Measurements from ENCODE around the gene PDE6H.

The PDE6H gene

GRCh38 chr12:14949631-14950030 lies 23.2 kb upstream of the PDE6H start:
- TF ChIP-seq RARB (CRISPR knock-in tag; IDR thresholded peaks at IDR 0.05) (no peak), ZFP3 (CRISPR knock-in tag; IDR thresholded peaks at IDR 0.05) (no peak), ZC3H10 (CRISPR knock-in tag; IDR thresholded peaks at IDR 0.05) (no peak), OSR1 (CRISPR knock-in tag; IDR thresholded peaks at IDR 0.05) (no peak), BACH2 (CRISPR knock-in tag; IDR thresholded peaks at IDR 0.05; ENCODE audit: borderline replicate concordance) (no peak), SNAI2 (CRISPR knock-in tag; IDR thresholded peaks at IDR 0.05) (no peak), CREB5 (CRISPR knock-in tag; IDR thresholded peaks at IDR 0.05; ENCODE audit: low read depth) (no peak), CSRNP3 (CRISPR knock-in tag; IDR thresholded peaks at IDR 0.05) (no peak), PPARA (CRISPR knock-in tag; IDR thresholded peaks at IDR 0.05; ENCODE audit: borderline replicate concordance) (no peak), TSHZ2 (CRISPR knock-in tag; IDR thresholded peaks at IDR 0.05) (no peak), ZNF565 (CRISPR knock-in tag; conservative IDR thresholded peaks at IDR 0.05; ENCODE audit: low read depth) (no peak), PATZ1 (CRISPR knock-in tag; IDR thresholded peaks at IDR 0.05; ENCODE audit: borderline replicate concordance) (no peak), ZNF8 (CRISPR knock-in tag; IDR thresholded peaks at IDR 0.05) (no peak), ZFP30 (CRISPR knock-in tag; IDR thresholded peaks at IDR 0.05) (no peak)
- no peak for ATAC-seq

- no peak for ATAC-seq
- TF ChIP-seq POU6F1 (CRISPR knock-in tag; IDR thresholded peaks at IDR 0.05; ENCODE audit: borderline replicate concordance, low read depth) (no peak), ZNF70 (CRISPR knock-in tag; IDR thresholded peaks at IDR 0.05) (no peak), PPARA (CRISPR knock-in tag; IDR thresholded peaks at IDR 0.05; ENCODE audit: borderline replicate concordance) (no peak), GLIS3 (CRISPR knock-in tag; IDR thresholded peaks at IDR 0.05) (no peak), ZC3H10 (CRISPR knock-in tag; IDR thresholded peaks at IDR 0.05) (no peak), RARB (CRISPR knock-in tag; IDR thresholded peaks at IDR 0.05) (no peak), ZFP3 (CRISPR knock-in tag; IDR thresholded peaks at IDR 0.05) (no peak), ZNF8 (CRISPR knock-in tag; IDR thresholded peaks at IDR 0.05) (no peak), ISL1 (CRISPR knock-in tag; IDR thresholded peaks at IDR 0.05) (no peak), ESRRG (CRISPR knock-in tag; IDR thresholded peaks at IDR 0.05) (no peak), TCF4 (CRISPR knock-in tag; IDR thresholded peaks at IDR 0.05; ENCODE audit: borderline replicate concordance) (no peak), ZFP30 (CRISPR knock-in tag; IDR thresholded peaks at IDR 0.05) (no peak), ARNTL (CRISPR knock-in tag; IDR thresholded peaks at IDR 0.05; ENCODE audit: borderline replicate concordance, low read depth) (no peak), BACH2 (CRISPR knock-in tag; IDR thresholded peaks at IDR 0.05; ENCODE audit: borderline replicate concordance) (no peak), OSR1 (CRISPR knock-in tag; IDR thresholded peaks at IDR 0.05) (no peak)
Measured at GRCh38 chr12:14950421-14950820, 22.4 kb upstream of the PDE6H start.
